CD4-positive, alpha-beta T cell treated with Interleukin-6 at 100 ng/mL for 8 hours (primary cell): ENCODE measurements around the gene DNAJC11.
"Not testable (repeated sequence)": the region's sequence is repeated elsewhere in the genome, so short reads cannot be mapped to it uniquely, and the experiment has no call there.

ENCODE experiments used
- DNase-seq: peaks from one replicate; pipeline ENCODE4 v3.0.0-alpha.2; 2020; ENCODE audit warnings: mixed read lengths, low spot score

Gene DNAJC11

GRCh38 chr1:6701437-6702153, at the start of gene DNAJC11:
Gene DNAJC11 (minus strand): TSS chr1:6701816. CDS start chr1:6701800, 16 bp downstream.
- DNase-seq, result peak; percentile 88

- DNase-seq, result no peak
Observed at GRCh38 chr1:6750490-6750889, 48.9 kb upstream of the DNAJC11 start.

GRCh38 chr1:6747674-6748073, 46.1 kb upstream of the DNAJC11 start:
- no peak for DNase-seq

GRCh38 chr1:6745073-6745472, 43.5 kb upstream of the DNAJC11 start:
- no peak for DNase-seq

- DNase-seq, result peak; percentile 5
Observed at GRCh38 chr1:6743189-6744101, 41.8 kb upstream of the DNAJC11 start.

- not testable (repeated sequence) for DNase-seq
Observed at GRCh38 chr1:6742676-6743188, 41.1 kb upstream of the DNAJC11 start.

GRCh38 chr1:6738987-6739676, 37.5 kb upstream of the DNAJC11 start:
- DNase-seq, result no peak

- DNase-seq, result no peak
Observed at GRCh38 chr1:6732942-6733341, 31.3 kb upstream of the DNAJC11 start.

GRCh38 chr1:6731905-6732304, 30.3 kb upstream of the DNAJC11 start:
- DNase-seq, result no peak

- DNase-seq, result no peak
Observed at GRCh38 chr1:6730880-6731279, 29.3 kb upstream of the DNAJC11 start.

- no peak for DNase-seq
Observed at GRCh38 chr1:6730473-6730872, 28.9 kb upstream of the DNAJC11 start.

- DNase-seq, result peak; percentile 44
Observed at GRCh38 chr1:6727535-6727934, 25.9 kb upstream of the DNAJC11 start.

- DNase-seq, result no peak
Observed at GRCh38 chr1:6726253-6726652, 24.6 kb upstream of the DNAJC11 start.

- no peak for DNase-seq
Observed at GRCh38 chr1:6724517-6725141, 23.0 kb upstream of the DNAJC11 start.

- no peak for DNase-seq
Observed at GRCh38 chr1:6723621-6724428, 22.2 kb upstream of the DNAJC11 start.

GRCh38 chr1:6711174-6711573, 9.6 kb upstream of the DNAJC11 start:
- no peak for DNase-seq

- DNase-seq, result no peak
Observed at GRCh38 chr1:6704746-6705145, 3.1 kb upstream of the DNAJC11 start.

GRCh38 chr1:6703016-6703415, 1.4 kb upstream of the DNAJC11 start:
- no peak for DNase-seq

GRCh38 chr1:6700853-6701436, 671 bp downstream of the DNAJC11 start:
- DNase-seq, result no peak

GRCh38 chr1:6699915-6700314, 1.7 kb downstream of the DNAJC11 start:
- DNase-seq, result not testable (repeated sequence)

GRCh38 chr1:6695868-6696267, 5.7 kb downstream of the DNAJC11 start:
- DNase-seq, result no peak
